GM12801 (cell line): ENCODE results near the gene PDE4B.

Source experiments
- CTCF ChIP-seq: IDR thresholded peaks from one replicate; pipeline ENCODE4 v1.5.1; 2011; ENCODE audit warnings: control low read depth; ENCODE audit not compliant: insufficient read length; ENCODE audit errors: extremely low read depth

Gene PDE4B

GRCh38 chr1:65792669-65793358 lies at the start of gene PDE4B:
Gene PDE4B (plus strand): TSS chr1:65792895.
- TF ChIP-seq CTCF, result no peak

GRCh38 chr1:65744731-65745130 lies 48.0 kb upstream of the PDE4B start:
- no peak for TF ChIP-seq CTCF

- no peak for TF ChIP-seq CTCF
These were observed 40.7 kb upstream of the PDE4B start for GRCh38 chr1:65751961-65752360.

- no peak for TF ChIP-seq CTCF
These were observed 36.1 kb upstream of the PDE4B start for GRCh38 chr1:65756616-65757015.

- TF ChIP-seq CTCF, result no peak
These were observed 35.2 kb upstream of the PDE4B start for GRCh38 chr1:65757531-65757930.

- TF ChIP-seq CTCF, result no peak
These were observed 34.6 kb upstream of the PDE4B start for GRCh38 chr1:65758128-65758527.

- no peak for TF ChIP-seq CTCF
These were observed 33.2 kb upstream of the PDE4B start for GRCh38 chr1:65759516-65759915.
